Chondrocyte (in vitro differentiated cells): Measurements from ENCODE around the gene MADCAM1. TPM values are rescaled to one million over a fixed set of nuclear protein-coding genes. Genes with fewer than 3 reads are reported as not detected.

Experiments used
- DNase-seq: peaks from one replicate; pipeline ENCODE4 v3.0.0; 2021; ENCODE audit warnings: mixed read lengths, low spot score
- H3K27ac Mint-ChIP-seq: one replicate; pipeline ENCODE4 v1.8.0; 2021; ENCODE audit warnings: mild to moderate bottlenecking, moderate library complexity, mixed read lengths; ENCODE audit not compliant: unreplicated experiment
- H3K27me3 Mint-ChIP-seq: 2 replicates; pipeline ENCODE4 v1.8.0; 2021; ENCODE audit warnings: low read depth, mixed read lengths
- H3K36me3 Mint-ChIP-seq: 2 replicates; pipeline ENCODE4 v1.8.0; 2021; ENCODE audit warnings: low read depth, mixed read lengths
- H3K4me1 Mint-ChIP-seq: 2 replicates; pipeline ENCODE4 v1.8.0; 2021; ENCODE audit warnings: low read depth, mild to moderate bottlenecking, mixed read lengths
- H3K4me3 Mint-ChIP-seq: one replicate; pipeline ENCODE4 v1.8.0; 2021; ENCODE audit warnings: mild to moderate bottlenecking, moderate library complexity, mixed read lengths; ENCODE audit not compliant: unreplicated experiment
- H3K9me3 Mint-ChIP-seq: 2 replicates; pipeline ENCODE4 v1.8.0; 2021; ENCODE audit warnings: low read depth, mixed read lengths
- total RNA-seq: library from RNA; stranded (reverse); gene quantifications from 3 replicates; pipeline ENCODE4 v1.2.1, GENCODE V29; 2021
- TF ChIP-seq, protein P1 (sequence below): fragments of 200-600 bp; sonication (generic); IDR thresholded peaks from 2 replicates; pipeline ENCODE4 v1.5.0; 2021; ENCODE audit warnings: antibody characterized with exemption, mild to moderate bottlenecking, moderate library complexity

The MADCAM1 gene
- total RNA-seq, 1 donor from 2014 or later = 0.62 TPM

GRCh38 chr19:472005-472858 is 24.1 kb upstream of the MADCAM1 start:
- Mint-ChIP-seq H3K4me3 (no peak overlapping the region), H3K9me3 (no peaks in the 10 kb centered on the region), H3K36me3 (no peaks in the 10 kb centered on the region), H3K27me3 (no peaks in the 10 kb centered on the region), H3K27ac (no peak overlapping the region), H3K4me1 (peaks cover 3% of the 10 kb centered on the region)
- no peak for DNase-seq
- TF ChIP-seq, protein P1, sequence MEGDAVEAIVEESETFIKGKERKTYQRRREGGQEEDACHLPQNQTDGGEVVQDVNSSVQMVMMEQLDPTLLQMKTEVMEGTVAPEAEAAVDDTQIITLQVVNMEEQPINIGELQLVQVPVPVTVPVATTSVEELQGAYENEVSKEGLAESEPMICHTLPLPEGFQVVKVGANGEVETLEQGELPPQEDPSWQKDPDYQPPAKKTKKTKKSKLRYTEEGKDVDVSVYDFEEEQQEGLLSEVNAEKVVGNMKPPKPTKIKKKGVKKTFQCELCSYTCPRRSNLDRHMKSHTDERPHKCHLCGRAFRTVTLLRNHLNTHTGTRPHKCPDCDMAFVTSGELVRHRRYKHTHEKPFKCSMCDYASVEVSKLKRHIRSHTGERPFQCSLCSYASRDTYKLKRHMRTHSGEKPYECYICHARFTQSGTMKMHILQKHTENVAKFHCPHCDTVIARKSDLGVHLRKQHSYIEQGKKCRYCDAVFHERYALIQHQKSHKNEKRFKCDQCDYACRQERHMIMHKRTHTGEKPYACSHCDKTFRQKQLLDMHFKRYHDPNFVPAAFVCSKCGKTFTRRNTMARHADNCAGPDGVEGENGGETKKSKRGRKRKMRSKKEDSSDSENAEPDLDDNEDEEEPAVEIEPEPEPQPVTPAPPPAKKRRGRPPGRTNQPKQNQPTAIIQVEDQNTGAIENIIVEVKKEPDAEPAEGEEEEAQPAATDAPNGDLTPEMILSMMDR = no peak

GRCh38 chr19:474126-475078 is 21.9 kb upstream of the MADCAM1 start:
- Mint-ChIP-seq H3K27ac (no peak overlapping the region), H3K4me3 (no peak overlapping the region), H3K36me3 (no peaks in the 10 kb centered on the region), H3K9me3 (no peaks in the 10 kb centered on the region), H3K27me3 (no peaks in the 10 kb centered on the region), H3K4me1 (peaks cover 3% of the 10 kb centered on the region)
- DNase-seq = no peak
- TF ChIP-seq, protein P1 = no peak

DNA sequence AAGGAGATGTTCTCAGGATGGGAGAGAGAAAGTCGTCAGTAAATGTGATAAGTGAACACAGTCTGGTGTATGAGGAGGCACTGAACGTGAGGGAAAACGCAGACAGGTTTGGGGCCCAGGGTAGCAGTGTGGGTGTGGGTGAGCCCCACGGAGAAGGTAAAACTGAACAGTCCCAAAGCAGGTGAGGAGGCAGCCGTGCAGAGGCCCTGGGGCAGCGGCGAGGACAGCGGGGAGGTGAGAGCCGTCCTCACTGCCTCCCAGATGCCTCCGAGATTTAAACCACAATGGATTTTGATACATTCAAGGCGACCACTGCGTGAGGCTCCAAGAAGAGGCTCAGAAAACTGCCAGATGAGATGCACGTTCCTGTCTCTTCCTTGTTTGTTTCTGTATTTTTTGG is 20.9 kb upstream of the MADCAM1 start:
- Mint-ChIP-seq H3K27me3 (no peaks in the 10 kb centered on the region), H3K36me3 (peaks cover 3% of the 10 kb centered on the region), H3K4me3 (no peak overlapping the region), H3K27ac (no peak overlapping the region), H3K9me3 (peaks cover 4% of the 10 kb centered on the region), H3K4me1 (peaks cover 10% of the 10 kb centered on the region)
- DNase-seq = no peak
- TF ChIP-seq, protein P1 = no peak

DNA sequence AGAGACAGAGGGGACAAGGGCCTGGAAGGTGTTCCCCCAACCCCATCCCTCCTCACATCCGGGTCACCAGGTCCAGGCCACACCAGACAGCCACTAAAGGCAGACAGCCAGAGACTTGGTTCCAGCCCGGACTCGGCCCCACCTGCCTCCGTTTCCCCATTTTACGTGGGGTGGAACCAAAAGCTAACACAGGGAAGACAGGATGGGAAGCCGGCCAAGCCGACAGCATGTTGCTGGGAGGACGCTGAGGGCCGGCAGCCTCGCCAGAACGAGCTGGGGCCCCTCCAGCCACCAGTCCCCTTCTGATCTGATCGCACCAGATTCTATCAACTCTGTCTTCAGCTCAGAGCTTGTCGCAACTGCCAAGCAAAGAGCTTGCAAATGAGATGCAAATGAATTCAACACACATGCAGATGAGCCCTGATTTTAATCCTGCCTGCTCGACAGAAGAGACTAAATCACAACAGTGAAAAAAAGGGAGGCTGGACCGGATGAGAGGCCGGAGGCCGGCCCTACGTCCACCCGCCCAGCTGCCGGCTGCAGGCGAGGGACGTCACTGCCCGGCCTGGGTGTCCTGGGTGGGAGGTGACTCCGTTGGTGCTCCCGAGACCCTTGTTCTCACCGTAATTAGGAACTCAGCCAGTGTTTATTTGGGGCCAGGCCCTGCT is 17.9 kb upstream of the MADCAM1 start:
- DNase-seq = no peak
- Mint-ChIP-seq H3K4me3 (no peak overlapping the region), H3K27me3 (no peaks in the 10 kb centered on the region), H3K9me3 (peaks cover 8% of the 10 kb centered on the region), H3K27ac (no peak overlapping the region), H3K36me3 (peaks cover 3% of the 10 kb centered on the region), H3K4me1 (peaks cover 6% of the 10 kb centered on the region)
- TF ChIP-seq, protein P1 = no peak

- H3K4me3 Mint-ChIP-seq = no peak overlapping the region
- DNase-seq = no peak
- H3K27me3 Mint-ChIP-seq = no peaks in the 10 kb centered on the region
Observed at GRCh38 chr19:478976-479375, 17.3 kb upstream of the MADCAM1 start.

More at GRCh38 chr19:478976-479375, 17.3 kb upstream of the MADCAM1 start:
- H3K9me3 Mint-ChIP-seq = peaks cover 8% of the 10 kb centered on the region
- peaks cover 3% of the 10 kb centered on the region for H3K36me3 Mint-ChIP-seq
- peaks cover 6% of the 10 kb centered on the region for H3K4me1 Mint-ChIP-seq
- TF ChIP-seq, protein P1 = no peak
- no peak overlapping the region for H3K27ac Mint-ChIP-seq
